Tibial artery (tissue), 4 donors: ENCODE measurements around the gene PCDHGB3.
"Not testable (repeated sequence)": the region's sequence is repeated elsewhere in the genome, so short reads cannot be mapped to it uniquely, and the experiment has no call there.

Experiments
- DNase-seq, 2 donors: peaks; one replicate each; pipeline ENCODE4 v3.0.0-alpha.2; 2019
- H3K27ac ChIP-seq, 2 donors: fragments of 200-600 bp; sonication (generic) in 1 of 2; 1 replicate in 1 of 2; 2 replicates in 1 of 2; pipeline ENCODE4 v1.5.1; 2018 to 2019; ENCODE audit warnings: mild to moderate bottlenecking in 1 of 2
- H3K27me3 ChIP-seq, 2 donors: fragments of 200-600 bp; sonication (generic) in 1 of 2; one replicate each; pipeline versions ENCODE4 v1.5.1 to v1.6.0; 2016 to 2019
- H3K36me3 ChIP-seq, 3 donors: fragments of 200-600 bp; sonication (generic) in 2 of 3; one replicate each; pipeline ENCODE4 v1.5.1; 2016 to 2019; ENCODE audit warnings: mild to moderate bottlenecking in 2 of 3
- H3K4me1 ChIP-seq, 4 donors: fragments of 200-600 bp; sonication (generic) in 2 of 4; 1 replicate in 3 of 4; 2 replicates in 1 of 4; pipeline ENCODE4 v1.5.1; 2016 to 2019
- H3K4me3 ChIP-seq, 2 donors: fragments of 200-600 bp; sonication (generic) in 1 of 2; 1 replicate in 1 of 2; 2 replicates in 1 of 2; pipeline ENCODE4 v1.5.1; 2018 to 2019; ENCODE audit warnings: mild to moderate bottlenecking in 2 of 2
- H3K9me3 ChIP-seq, 3 donors: fragments of 200-600 bp; sonication (generic) in 1 of 3; one replicate each; pipeline ENCODE4 v1.5.1; 2016 to 2019
- intact Hi-C: fragments of 100-400 bp; cut with DNase I; formaldehyde crosslinking; loops from one replicate; pipeline ENCODE4 v1.15.0; 2023; ENCODE audit warnings: low total_unique reads
- TF ChIP-seq, protein P1 (sequence below), 2 experiments: fragments of 200-600 bp in 1 of 2; fragments of 450-650 bp in 1 of 2; IDR thresholded peaks; one replicate each; pipeline ENCODE4 v1.5.1; 2017 to 2019; ENCODE audit warnings: antibody characterized with exemption in 2 of 2, mild to moderate bottlenecking in 1 of 2, moderate library complexity in 1 of 2

PCDHGB3 gene

DNA sequence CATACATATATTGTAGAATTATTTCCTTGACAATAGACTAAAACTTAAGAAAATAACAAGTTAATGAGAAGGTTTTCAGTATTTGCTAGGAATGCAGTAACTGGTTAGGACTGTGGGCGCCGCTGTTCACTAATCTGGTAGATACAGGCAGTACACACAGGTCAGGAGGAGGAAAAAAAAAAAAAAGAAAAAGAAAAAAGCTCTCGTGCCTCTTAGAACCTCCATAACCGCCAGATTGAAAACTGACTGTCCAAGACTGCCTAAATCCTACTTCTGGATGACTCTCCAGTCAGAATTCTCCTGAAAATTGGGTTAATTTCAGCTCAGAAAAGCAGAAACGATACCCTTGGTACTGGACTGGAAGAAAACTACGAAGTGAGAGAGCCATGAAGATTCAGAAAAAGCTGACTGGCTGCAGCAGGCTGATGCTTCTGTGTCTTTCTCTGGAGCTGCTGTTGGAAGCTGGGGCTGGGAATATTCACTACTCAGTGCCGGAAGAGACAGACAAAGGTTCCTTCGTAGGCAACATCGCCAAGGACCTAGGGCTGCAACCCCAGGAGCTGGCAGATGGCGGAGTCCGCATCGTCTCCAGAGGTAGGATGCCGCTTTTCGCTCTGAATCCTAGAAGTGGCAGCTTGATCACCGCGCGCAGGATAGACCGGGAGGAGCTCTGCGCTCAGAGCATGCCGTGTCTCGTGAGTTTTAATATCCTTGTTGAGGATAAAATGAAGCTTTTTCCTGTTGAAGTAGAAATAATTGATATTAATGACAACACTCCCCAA, 39.6 kb upstream of the PCDHGB3 start, which contains the start of gene PCDHGA1:
TSS of gene PCDHGA1 (plus strand) at position 216 of the 782 bp plus-strand sequence.
- no peak within 1 kb of the TSS for H3K4me3 ChIP-seq
- no peak for DNase-seq

DNA sequence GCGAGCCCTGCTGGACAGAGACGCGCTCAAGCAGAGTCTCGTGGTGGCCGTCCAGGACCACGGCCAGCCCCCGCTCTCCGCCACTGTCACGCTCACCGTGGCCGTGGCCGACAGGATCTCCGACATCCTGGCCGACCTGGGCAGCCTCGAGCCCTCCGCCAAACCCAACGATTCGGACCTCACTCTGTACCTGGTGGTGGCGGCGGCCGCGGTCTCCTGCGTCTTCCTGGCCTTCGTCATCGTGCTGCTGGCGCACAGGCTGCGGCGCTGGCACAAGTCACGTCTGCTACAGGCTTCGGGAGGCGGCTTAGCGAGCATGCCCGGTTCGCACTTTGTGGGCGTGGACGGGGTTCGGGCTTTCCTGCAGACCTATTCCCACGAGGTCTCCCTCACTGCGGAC, 37.5 kb upstream of the PCDHGB3 start:
- intact Hi-C loops, H3K4me1 ChIP-seq, DNase-seq, H3K4me3 ChIP-seq, H3K27me3 ChIP-seq, H3K27ac ChIP-seq: not testable (repeated sequence)
- Histone ChIP-seq H3K36me3 (peaks cover 0 to 38% (median 22%) of the 10 kb centered on the region in 3 donors), H3K9me3 (peaks cover 5 to 96% (median 65%) of the 10 kb centered on the region in 3 donors)

More for the DNA sequence above, 39.6 kb upstream of the PCDHGB3 start, which contains the start of gene PCDHGA1:
- H3K27ac ChIP-seq: no peak within 1 kb of the TSS
- TF ChIP-seq, protein P1, sequence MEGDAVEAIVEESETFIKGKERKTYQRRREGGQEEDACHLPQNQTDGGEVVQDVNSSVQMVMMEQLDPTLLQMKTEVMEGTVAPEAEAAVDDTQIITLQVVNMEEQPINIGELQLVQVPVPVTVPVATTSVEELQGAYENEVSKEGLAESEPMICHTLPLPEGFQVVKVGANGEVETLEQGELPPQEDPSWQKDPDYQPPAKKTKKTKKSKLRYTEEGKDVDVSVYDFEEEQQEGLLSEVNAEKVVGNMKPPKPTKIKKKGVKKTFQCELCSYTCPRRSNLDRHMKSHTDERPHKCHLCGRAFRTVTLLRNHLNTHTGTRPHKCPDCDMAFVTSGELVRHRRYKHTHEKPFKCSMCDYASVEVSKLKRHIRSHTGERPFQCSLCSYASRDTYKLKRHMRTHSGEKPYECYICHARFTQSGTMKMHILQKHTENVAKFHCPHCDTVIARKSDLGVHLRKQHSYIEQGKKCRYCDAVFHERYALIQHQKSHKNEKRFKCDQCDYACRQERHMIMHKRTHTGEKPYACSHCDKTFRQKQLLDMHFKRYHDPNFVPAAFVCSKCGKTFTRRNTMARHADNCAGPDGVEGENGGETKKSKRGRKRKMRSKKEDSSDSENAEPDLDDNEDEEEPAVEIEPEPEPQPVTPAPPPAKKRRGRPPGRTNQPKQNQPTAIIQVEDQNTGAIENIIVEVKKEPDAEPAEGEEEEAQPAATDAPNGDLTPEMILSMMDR (IDR thresholded peaks at IDR 0.05): no peak
- H3K4me1 ChIP-seq: peaks cover 0 to 4% (median 0%) of the 10 kb centered on the region in 4 donors
- peaks cover 0 to 38% (median 22%) of the 10 kb centered on the region in 3 donors for H3K36me3 ChIP-seq
- H3K27me3 ChIP-seq: no peaks in the 10 kb centered on the region
- intact Hi-C loops: no loop called here
- peaks cover 5 to 86% (median 64%) of the 10 kb centered on the region in 3 donors for H3K9me3 ChIP-seq

- Histone ChIP-seq H3K9me3 (peaks cover 0 to 96% (median 66%) of the 10 kb centered on the region in 3 donors), H3K27me3 (no peaks in the 10 kb centered on the region), H3K36me3 (peaks cover 0 to 22% (median 15%) of the 10 kb centered on the region in 3 donors), H3K4me1 (no peaks in the 10 kb centered on the region), H3K4me3 (peak within 1 kb of the TSS; percentile 31 to 38), H3K27ac (no peak within 1 kb of the TSS)
- DNase-seq: no peak
- TF ChIP-seq, protein P1 (IDR thresholded peaks at IDR 0.05): peak; percentile 24 to 26
- intact Hi-C loops: no loop called here
Observed at GRCh38 chr5:141338538-141339306, 31.3 kb upstream of the PCDHGB3 start, which contains the start of gene PCDHGA2. TSS of gene PCDHGA2 (plus strand) at chr5:141338760.

GRCh38 chr5:141340781-141341354, 29.2 kb upstream of the PCDHGB3 start:
- DNase-seq, H3K4me3 ChIP-seq, H3K27me3 ChIP-seq, intact Hi-C loops, H3K27ac ChIP-seq, H3K4me1 ChIP-seq: not testable (repeated sequence)
- Histone ChIP-seq H3K36me3 (peaks cover 0 to 24% (median 22%) of the 10 kb centered on the region in 3 donors), H3K9me3 (peaks cover 6 to 99% (median 78%) of the 10 kb centered on the region in 3 donors)

- no peak for DNase-seq
- H3K9me3 ChIP-seq: peaks cover 6 to 100% (median 85%) of the 10 kb centered on the region in 3 donors
Observed at GRCh38 chr5:141342773-141343172, 27.3 kb upstream of the PCDHGB3 start.

More at GRCh38 chr5:141342773-141343172, 27.3 kb upstream of the PCDHGB3 start:
- no peaks in the 10 kb centered on the region for H3K4me1 ChIP-seq
- H3K4me3 ChIP-seq: no peak overlapping the region
- intact Hi-C loops: no loop called here
- H3K36me3 ChIP-seq: peaks cover 0 to 29% (median 24%) of the 10 kb centered on the region in 3 donors
- H3K27ac ChIP-seq: no peak overlapping the region
- TF ChIP-seq, protein P1 (IDR thresholded peaks at IDR 0.05): no peak
- H3K27me3 ChIP-seq: no peaks in the 10 kb centered on the region
